Bone marrow (tissue), 2 donors: ENCODE results near the gene CPAMD8.
A peak's percentile ranks its signal among the peaks of the same experiment; 100 is the strongest.
"Not testable (repeated sequence)": the region's sequence is repeated elsewhere in the genome, so short reads cannot be mapped to it uniquely, and the experiment has no call there.

ENCODE experiments used
- DNase-seq, 2 donors: peaks; one replicate each; lab custom pipeline; 2025; lab: John Stamatoyannopoulos, UW

Gene CPAMD8

DNA sequence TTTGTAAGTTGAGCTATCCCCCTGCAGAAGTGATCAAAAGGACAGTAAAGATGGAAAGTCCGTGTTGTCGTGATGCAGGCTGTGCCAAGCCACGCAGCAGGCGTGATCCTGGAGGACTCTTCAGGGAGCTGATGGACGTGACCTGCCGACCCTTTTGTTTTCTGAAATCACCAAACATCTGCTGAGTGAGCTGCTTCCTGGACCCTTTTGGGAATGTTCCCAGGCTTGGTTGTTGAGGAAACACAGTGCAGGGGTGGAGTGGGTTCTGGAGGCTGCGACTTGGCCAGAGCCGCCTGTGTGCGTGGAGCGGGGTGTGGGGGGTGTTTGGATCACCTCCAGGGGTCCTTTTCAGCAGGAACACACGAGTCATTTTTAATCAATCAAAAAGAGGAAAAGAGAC is 15.4 kb upstream of the CPAMD8 start:
- DNase-seq: no peak

- no peak for DNase-seq
These were observed 11.4 kb upstream of the CPAMD8 start for GRCh38 chr19:17037966-17038500.

DNA sequence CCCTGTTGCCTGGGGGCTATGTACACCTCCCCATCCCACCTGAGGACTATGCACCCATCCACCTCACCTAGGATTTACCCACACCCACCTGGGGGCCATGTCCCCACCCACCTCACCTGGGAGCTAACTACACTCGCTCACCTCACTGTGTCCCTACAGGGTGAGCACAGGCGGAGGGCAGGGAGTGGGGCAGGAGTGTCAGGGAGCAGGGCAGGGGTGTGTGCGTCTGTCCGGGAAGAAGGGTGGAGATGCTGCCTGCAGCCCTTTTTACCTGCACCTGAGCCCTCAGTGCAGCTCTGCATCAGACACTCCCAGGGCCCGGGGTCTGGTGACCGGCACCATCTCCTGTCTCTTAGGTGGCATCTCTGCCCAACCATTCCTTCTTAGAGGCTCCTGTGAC is 10.6 kb upstream of the CPAMD8 start:
- no peak for DNase-seq

DNA sequence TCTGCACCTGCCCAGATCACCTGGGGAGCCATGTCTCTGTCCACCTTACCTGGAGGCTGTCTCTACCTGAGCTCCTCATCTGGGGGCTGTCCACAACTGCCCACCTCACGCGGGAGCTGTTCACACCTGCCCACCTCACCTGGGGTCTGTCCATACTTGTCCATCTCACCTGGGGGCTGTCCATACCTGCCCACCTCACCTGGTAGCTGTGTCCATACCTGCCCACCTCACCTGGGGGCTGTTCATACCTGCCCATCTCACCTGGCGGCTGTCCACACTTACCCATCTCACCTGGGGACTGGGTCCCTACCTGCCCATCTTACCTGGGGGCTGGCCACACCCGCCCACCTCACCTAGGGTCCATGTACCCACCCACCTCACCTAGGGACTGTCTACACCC is 10.0 kb upstream of the CPAMD8 start:
- no peak for DNase-seq

DNA sequence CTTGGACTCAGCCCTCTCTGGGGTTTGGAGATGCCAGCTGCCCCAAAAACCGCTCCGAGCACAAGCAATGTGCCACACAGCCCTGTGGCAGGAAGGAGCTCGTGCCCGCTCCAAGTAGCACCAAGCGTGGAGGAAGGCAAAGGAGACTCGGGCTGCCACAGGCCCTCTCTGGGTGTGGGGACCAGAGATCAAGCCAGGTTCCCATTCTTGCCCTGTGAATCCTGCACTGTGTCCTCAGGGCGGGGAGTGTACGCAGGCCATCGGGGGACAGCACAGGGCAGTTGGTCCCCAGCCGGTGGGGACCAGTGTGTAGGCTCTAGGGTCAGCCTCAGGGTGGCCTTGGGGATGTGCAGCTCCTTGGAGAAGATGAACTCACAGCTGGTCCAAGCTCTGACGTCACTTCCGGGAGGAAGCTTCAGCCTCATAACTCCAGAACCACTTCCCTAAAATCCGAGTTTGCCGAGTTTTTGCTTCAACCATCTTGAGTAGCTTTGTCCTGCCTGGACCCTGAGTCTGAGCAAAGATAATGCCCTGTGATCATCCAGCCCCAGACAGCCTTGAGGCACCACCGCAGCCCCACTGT is 9.3 kb upstream of the CPAMD8 start:
- DNase-seq: peak in 1 of 2 donors; percentile 43

DNA sequence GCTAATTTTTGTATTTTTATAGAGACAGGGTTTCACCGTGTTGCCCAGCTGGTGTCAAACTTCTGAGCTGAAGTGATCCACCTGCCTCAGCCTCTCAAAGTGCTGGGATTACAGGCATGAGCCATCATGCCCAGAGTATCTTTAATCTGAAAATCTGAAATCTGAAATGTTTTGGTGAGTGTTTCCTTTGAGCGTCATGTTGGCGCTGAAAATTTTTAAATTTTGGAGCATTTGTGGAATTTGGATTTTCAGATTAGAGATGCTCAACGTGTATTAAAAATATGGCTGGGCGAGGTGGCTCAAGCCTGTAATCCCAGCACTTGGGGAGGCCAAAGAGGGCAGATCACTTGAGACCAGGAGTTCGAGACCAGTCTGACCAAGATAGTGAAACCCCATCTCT is 5.1 kb upstream of the CPAMD8 start:
- DNase-seq: no peak

GRCh38 chr19:17027535-17027975 is 945 bp upstream of the CPAMD8 start:
- no peak for DNase-seq

GRCh38 chr19:17025991-17026658 is 485 bp downstream of the CPAMD8 start:
- DNase-seq: peak in 1 of 2 donors; percentile 12

GRCh38 chr19:17025361-17025760 is 1.2 kb downstream of the CPAMD8 start:
- no peak for DNase-seq

DNA sequence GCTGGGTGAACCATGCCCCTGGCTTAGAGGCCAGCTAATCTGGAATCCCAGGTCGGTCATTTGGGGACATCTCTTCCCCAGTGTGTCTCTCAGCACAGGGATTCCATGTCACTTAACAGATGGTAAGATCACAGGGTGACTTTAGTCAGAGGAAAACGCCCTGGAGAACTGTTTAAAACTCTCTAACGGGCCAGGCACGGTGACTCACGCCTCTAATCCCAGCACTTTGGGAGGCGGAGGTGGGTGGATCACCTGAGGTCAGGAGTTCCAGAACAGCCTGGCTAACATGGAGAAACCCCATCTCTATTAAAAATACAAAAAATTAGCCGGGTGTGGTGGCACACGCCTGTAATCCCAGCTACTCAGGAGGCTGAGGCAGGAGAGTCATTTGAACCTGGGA is 1.7 kb downstream of the CPAMD8 start:
- not testable (repeated sequence) for DNase-seq

DNA sequence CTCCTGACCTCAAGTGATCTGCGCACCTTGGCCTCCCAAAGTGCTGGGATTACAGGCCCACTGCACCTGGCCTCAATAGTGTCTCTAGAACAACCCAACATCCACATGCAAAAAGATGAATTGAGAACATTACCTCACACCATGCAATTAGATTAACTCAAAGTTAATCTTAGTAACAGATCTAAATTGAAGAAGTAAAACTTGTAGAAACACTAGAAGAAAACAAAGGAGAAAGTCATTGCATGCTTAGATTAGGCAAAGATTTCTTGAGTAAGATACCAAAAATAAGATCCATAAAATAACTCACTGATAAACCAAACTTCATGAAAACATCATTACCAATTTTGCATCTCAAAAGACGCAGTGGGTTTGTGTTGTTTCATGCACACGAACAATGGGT is 2.8 kb downstream of the CPAMD8 start:
- no peak for DNase-seq

DNA sequence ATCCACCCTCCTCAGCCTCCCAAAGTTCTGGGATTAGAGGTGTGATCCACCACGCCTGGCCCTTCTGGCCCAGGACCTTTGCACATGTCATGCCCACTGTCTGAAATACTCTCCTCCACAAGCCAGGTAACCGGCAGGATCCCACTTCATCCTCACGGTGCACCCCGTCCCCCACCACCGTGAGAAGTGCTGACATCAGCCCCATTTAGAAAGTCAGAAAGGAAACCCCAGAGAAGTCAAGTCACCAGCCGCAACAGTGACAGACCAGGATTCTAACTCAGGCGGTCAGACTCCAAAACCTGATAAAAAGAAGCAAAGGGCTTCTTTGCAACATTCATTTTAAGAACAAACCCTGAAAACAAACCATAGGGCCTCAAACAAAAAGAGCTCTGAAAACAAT is 3.9 kb downstream of the CPAMD8 start:
- DNase-seq: no peak

DNA sequence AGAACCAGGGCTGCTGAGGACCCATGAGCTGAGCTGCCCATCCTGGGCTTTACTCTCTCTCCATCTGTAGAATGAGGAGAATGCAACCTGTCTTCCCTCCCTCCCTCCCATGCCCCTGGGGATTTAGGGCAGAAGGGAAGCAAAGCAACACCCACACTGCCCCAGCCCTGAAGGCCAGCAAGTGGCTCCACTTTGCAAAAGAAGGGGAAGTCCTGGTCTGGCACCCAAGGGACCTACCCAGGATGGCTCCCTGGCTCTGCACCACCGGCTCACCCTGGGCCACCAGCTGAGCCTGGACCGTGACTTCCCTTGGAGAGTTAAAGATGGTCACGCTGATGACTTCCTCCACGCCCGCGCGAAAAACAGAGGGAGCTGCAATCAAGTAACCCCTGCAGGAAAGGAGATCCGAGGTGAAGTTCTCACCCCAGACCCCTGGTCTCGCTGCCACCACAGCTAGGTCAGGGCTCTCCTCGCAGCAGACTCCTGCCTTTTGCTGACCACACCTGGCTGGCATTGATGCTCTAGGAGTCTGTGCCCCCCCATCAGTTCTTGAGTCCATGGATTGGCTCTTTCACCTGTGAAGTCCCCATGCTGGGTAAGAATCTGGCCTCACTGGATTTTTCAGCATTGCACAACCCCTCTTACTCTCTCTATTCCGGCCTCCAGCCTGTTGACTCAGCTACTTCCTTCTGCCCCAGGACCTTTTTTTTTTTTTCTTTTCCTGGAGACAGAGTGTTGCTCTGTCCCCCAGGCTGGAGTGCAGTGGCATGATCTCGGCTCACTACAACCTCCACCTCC is 4.6 kb downstream of the CPAMD8 start:
- peak in 1 of 2 donors; percentile 48 for DNase-seq

DNA sequence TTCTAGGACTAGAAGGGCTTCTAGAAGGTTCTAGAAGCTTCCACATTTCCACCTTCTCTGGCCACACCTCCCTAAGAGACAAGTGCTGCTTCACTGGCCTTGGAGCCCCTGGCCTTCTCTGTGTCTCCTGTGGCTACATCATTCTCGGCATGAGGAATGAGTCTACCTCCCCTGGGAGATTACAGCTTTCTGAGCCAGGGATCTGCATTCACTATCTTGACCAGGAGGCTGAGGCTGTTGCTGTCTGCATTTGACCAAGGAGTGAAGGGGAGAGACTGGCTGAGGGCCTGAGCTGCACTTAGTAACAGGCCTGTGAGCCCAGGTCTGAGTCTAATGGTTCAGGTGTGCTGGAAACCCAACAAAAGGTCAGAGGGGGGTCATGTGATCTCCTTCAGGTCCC is 5.3 kb downstream of the CPAMD8 start:
- DNase-seq: no peak

DNA sequence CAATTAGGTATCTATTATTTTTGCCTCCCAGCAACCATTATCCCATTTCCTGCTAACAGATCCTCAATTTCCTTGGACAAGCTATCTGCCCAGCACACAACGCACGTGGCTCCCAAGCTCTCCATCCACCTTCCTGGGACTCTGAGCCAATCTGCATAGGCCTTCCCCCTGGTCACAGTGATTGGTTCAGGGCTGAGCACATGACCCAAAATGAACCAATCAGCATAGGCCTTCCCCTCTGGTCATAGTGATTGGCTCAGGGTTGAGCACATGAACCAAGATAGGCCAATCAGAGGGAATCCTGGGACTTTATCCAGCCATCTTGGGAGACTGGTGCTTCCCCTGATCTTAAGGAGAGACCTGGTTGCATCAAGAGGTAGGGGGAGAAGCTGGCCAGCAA is 5.8 kb downstream of the CPAMD8 start:
- DNase-seq: no peak

DNA sequence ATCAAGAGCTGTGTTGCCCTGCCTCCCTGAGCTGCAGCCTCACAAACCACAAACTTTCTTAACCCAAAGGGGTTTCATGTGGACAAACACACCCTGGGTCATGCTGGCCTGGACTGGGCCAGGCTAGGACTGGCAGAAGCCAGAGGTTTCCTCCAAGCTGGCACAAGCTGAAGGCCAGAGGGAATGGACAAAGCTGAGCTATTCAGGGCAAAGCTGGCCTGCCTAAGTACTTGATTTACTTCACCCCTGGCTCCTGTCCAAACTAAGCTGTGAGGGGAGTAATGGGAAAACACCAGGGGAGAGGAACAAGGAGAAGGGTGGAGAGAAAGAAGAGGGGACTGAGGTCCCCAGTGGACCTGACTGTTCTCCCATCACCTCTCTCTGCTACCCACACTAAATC is 6.2 kb downstream of the CPAMD8 start:
- DNase-seq: no peak

DNA sequence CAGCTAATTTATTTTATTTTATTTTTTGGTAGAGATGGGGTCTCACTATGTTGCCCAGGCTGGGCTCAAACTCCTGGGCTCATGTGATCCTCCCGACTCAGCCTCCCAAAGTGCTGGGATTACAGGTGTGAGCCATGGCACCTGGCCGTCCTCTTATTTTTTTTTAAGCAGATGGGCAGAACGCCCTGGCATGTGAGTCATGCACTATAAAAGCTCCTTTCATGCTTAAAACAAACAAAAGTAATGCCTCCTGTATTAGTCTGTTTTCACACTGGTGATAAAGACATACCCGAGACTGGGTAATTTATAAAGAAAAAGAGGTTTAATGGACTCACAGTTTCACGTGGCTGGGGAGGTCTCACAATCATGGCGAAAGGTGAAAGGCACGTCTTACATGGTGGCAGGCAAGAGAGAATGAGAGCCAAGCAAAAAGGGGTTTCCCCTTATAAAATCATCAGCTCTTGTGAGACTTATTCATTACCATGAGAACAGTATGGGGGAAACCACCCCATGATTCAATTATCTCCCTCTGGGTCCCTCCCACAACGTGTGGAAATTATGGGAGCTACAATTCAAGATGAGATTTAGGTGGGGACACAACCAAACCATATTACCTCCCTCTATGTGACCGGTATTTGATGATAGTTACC is 12.3 kb downstream of the CPAMD8 start:
- not testable (repeated sequence) for DNase-seq

- DNase-seq: no peak
These were observed 15.1 kb downstream of the CPAMD8 start for GRCh38 chr19:17011485-17011884.

DNA sequence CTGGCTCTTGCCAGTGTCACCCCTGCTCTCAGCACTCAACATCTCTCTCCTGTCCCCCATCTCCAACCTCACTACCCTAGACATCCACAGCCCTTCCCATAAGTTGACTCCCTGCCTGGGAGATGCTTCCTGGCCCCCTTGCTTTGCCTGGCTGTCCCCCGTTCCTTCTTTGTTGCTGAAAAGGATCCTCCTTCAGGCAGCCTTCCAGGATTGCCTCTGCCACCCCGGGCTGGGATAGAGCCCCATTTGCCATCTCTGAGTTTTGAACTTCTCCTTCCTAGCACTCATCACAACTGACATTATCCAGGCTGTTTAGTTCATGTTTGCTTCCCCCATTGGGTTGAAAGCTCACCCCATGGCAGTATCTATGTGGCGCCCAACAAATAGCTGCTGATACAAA is 20.0 kb downstream of the CPAMD8 start:
- DNase-seq: no peak

GRCh38 chr19:17005000-17005399 is 21.6 kb downstream of the CPAMD8 start:
- no peak for DNase-seq

- no peak for DNase-seq
These were observed 22.2 kb downstream of the CPAMD8 start for GRCh38 chr19:17004386-17004785.

GRCh38 chr19:17002455-17002854 is 24.2 kb downstream of the CPAMD8 start:
- no peak for DNase-seq
